IMR-90 (cell line): ENCODE measurements around the gene AWAT1. TPM values are rescaled to one million over a fixed set of nuclear protein-coding genes. Genes with fewer than 3 reads are reported as not detected.

Source experiments
- ATAC-seq: fragments of 200-7000 bp; cut with Tn5 transposase; 2 replicates; pipeline ENCODE4 v1.9.1; 2020; ENCODE audit warnings: low read depth, mild to moderate bottlenecking, moderate library complexity
- BruUV-seq: library from RNA; stranded (reverse); fragments of 400-500 nt; replicated peaks from 2 replicates; lab custom pipeline; 2021; lab: Mats Ljungman, UMichigan
- CTCF ChIA-PET: fragments of 300-600 bp; formaldehyde crosslinking; extraction: SDS; loops from one replicate; lab custom pipeline; 2021; ENCODE audit warnings: antibody characterized with exemption; lab: Yijun Ruan, JAX
- POLR2A ChIA-PET: fragments of 300-600 bp; sonication (Branson Sonifier 250); formaldehyde crosslinking; loops from one replicate; lab custom pipeline; 2022; ENCODE audit warnings: antibody characterized with exemption; ENCODE audit not compliant: unreplicated experiment; lab: Charles Lee
- DNase-seq: peaks from one replicate; pipeline ENCODE4 v3.0.0; 2013
- H2AFZ ChIP-seq: replicated peaks from 2 replicates; pipeline ENCODE3; 2013; ENCODE audit warnings: low read length, mild to moderate bottlenecking; ENCODE audit not compliant: poor library complexity
- H2AK5ac ChIP-seq: 2 replicates; pipeline ENCODE4 v1.6.1; 2013; ENCODE audit warnings: low read depth, low read length, inconsistent platforms
- H2AK9ac ChIP-seq: replicated peaks from 2 replicates; pipeline ENCODE3; 2013; ENCODE audit warnings: mild to moderate bottlenecking, low read depth, low read length, moderate library complexity; ENCODE audit not compliant: poor library complexity
- H2BK120ac ChIP-seq: 2 replicates; pipeline ENCODE4 v1.6.1; 2013; ENCODE audit warnings: low read depth, low read length, inconsistent platforms
- H2BK15ac ChIP-seq: 3 replicates; pipeline ENCODE4 v1.6.1; 2013; ENCODE audit warnings: low read depth, low read length, inconsistent platforms
- H2BK20ac ChIP-seq: 2 replicates; pipeline ENCODE4 v1.6.1; 2013; ENCODE audit warnings: low read depth, mild to moderate bottlenecking, inconsistent platforms, low read length, moderate library complexity
- H2BK5ac ChIP-seq: 2 replicates; pipeline ENCODE4 v1.6.1; 2013; ENCODE audit warnings: mild to moderate bottlenecking, low read depth, low read length, inconsistent platforms; ENCODE audit not compliant: poor library complexity, severe bottlenecking
- H3K14ac ChIP-seq: replicated peaks from 2 replicates; pipeline ENCODE4 v1.6.1; 2013; ENCODE audit warnings: low read depth, low read length, inconsistent platforms
- H3K18ac ChIP-seq: 2 replicates; pipeline ENCODE4 v1.6.1; 2013; ENCODE audit warnings: low read depth, low read length, control low read depth
- H3K23ac ChIP-seq: 2 replicates; pipeline ENCODE4 v1.6.1; 2013; ENCODE audit warnings: low read depth, low read length, inconsistent platforms
- H3K27ac ChIP-seq: 2 replicates; pipeline ENCODE4 v1.5.1; 2013; ENCODE audit warnings: mild to moderate bottlenecking, control low read depth, low read length; ENCODE audit not compliant: insufficient read depth
- H3K27me3 ChIP-seq: 2 replicates; pipeline ENCODE4 v1.6.1; 2013; ENCODE audit warnings: low read length; ENCODE audit not compliant: control insufficient read depth, insufficient read depth
- H3K36me3 ChIP-seq: 2 replicates; pipeline ENCODE4 v1.6.1; 2013; ENCODE audit warnings: low read length, mixed read lengths; ENCODE audit not compliant: control insufficient read depth, insufficient read depth
- H3K4ac ChIP-seq: 2 replicates; pipeline ENCODE4 v1.6.1; 2013; ENCODE audit warnings: low read depth, low read length, inconsistent platforms
- H3K4me1 ChIP-seq: 2 replicates; pipeline ENCODE4 v1.6.1; 2013; ENCODE audit warnings: low read length, mixed read lengths; ENCODE audit not compliant: control insufficient read depth, insufficient read depth
- H3K4me2 ChIP-seq: 2 replicates; pipeline ENCODE4 v1.6.1; 2013; ENCODE audit warnings: low read depth, mild to moderate bottlenecking, control low read depth, low read length, moderate library complexity
- H3K4me3 ChIP-seq: 2 replicates; pipeline ENCODE4 v1.5.1; 2013; ENCODE audit warnings: low read depth, mild to moderate bottlenecking, control low read depth, low read length, moderate library complexity; ENCODE audit not compliant: insufficient read depth
- H3K56ac ChIP-seq: 2 replicates; pipeline ENCODE4 v1.6.1; 2013; ENCODE audit warnings: low read length, inconsistent platforms; ENCODE audit not compliant: insufficient read depth; ENCODE audit errors: extremely low read depth
- H3K79me1 ChIP-seq, 2 experiments: 2 replicates each; pipeline ENCODE4 v1.6.1; 2013; ENCODE audit warnings: low read length in 2 of 2, inconsistent platforms in 1 of 2, low read depth in 1 of 2
- H3K9ac ChIP-seq: 2 replicates; pipeline ENCODE4 v1.6.1; 2013; ENCODE audit warnings: low read depth, low read length, control low read depth
- H3K9me1 ChIP-seq: 2 replicates; pipeline ENCODE4 v1.6.1; 2013; ENCODE audit warnings: low read length, inconsistent platforms; ENCODE audit not compliant: insufficient read depth
- H3K9me3 ChIP-seq: 2 replicates; pipeline ENCODE4 v1.6.1; 2013; ENCODE audit warnings: low read length; ENCODE audit not compliant: control insufficient read depth, insufficient read depth
- H4K20me1 ChIP-seq: 2 replicates; pipeline ENCODE4 v1.6.1; 2013; ENCODE audit warnings: low read length, inconsistent platforms; ENCODE audit not compliant: insufficient read depth
- H4K5ac ChIP-seq: 2 replicates; pipeline ENCODE4 v1.6.1; 2013; ENCODE audit warnings: mild to moderate bottlenecking, low read depth, low read length, control low read depth
- H4K8ac ChIP-seq, 2 experiments: 2 replicates each; pipeline ENCODE4 v1.6.1; 2013; ENCODE audit warnings: low read depth in 2 of 2, low read length in 2 of 2, control low read depth in 1 of 2, inconsistent platforms in 1 of 2
- H4K91ac ChIP-seq: 2 replicates; pipeline ENCODE4 v1.6.1; 2013; ENCODE audit warnings: low read depth, low read length, inconsistent platforms; ENCODE audit not compliant: insufficient read depth
- CTCF ChIP-seq: conservative IDR thresholded peaks from 2 replicates; pipeline ENCODE4 v1.5.1; 2012; ENCODE audit warnings: mild to moderate bottlenecking, low read depth, low read length, improper control_type of control experiment
- ELK1 ChIP-seq: fragments of 150-350 bp; IDR thresholded peaks from 2 replicates; pipeline ENCODE4 v1.6.1; 2016; ENCODE audit warnings: low read depth, mild to moderate bottlenecking, low read length, moderate library complexity, borderline replicate concordance
- FOS ChIP-seq: fragments of 150-350 bp; IDR thresholded peaks from 2 replicates; pipeline ENCODE4 v1.6.1; 2016; ENCODE audit warnings: low read depth, low read length
- WGBS, 2 experiments: methylation state at CpG; one replicate each; pipeline versions ENCODE4 v1.1.5 to v1.1.7; 2013; ENCODE audit warnings: missing lambda C conversion rate in 2 of 2; ENCODE audit not compliant: insufficient read length in 1 of 2; ENCODE audit errors: extremely low coverage in 2 of 2; 5-methylcytosine and 5-hydroxymethylcytosine counted together
- dilution Hi-C: fragments of 300-500 bp; cut with HindIII; formaldehyde crosslinking; loops from one replicate; pipeline ENCODE4 v1.14.3; 2018; ENCODE audit warnings: low sequenced_read_pairs; ENCODE audit not compliant: unreplicated experiment
- in situ Hi-C: fragments of 300-500 bp; cut with MboI; formaldehyde crosslinking; loops from 3 replicates; pipeline ENCODE4 v1.14.3; 2019; ENCODE audit warnings: low sequenced_read_pairs, inconsistent platforms, mixed read lengths
- intact Hi-C: fragments of 100-400 bp; cut with micrococcal nuclease; formaldehyde crosslinking; loops from 2 replicates; pipeline ENCODE4 v1.10.0; 2022
- polyA plus RNA-seq, 3 experiments: library from polyadenylated mRNA; depleted of rRNA; stranded (reverse); fragments of >200 nt; gene quantifications; 2 replicates each; pipeline ENCODE4 v1.2.3, GENCODE V29; 2012; ENCODE audit warnings: low replicate concordance in 1 of 3
- total RNA-seq: library from RNA; depleted of rRNA; stranded (reverse); fragments of >200 nt; gene quantifications from 2 replicates; pipeline ENCODE4 v1.2.3, GENCODE V29; 2012

The AWAT1 gene
- total and polyA plus RNA-seq, 2 of the 4 experiments (the other 2 are of a cell fraction), result not detected

- Histone ChIP-seq H2AK5ac (no peak overlapping the region), H3K9ac (no peak overlapping the region), H3K9me3 (no peaks in the 10 kb centered on the region), H2BK120ac (no peak overlapping the region), H3K4me3 (no peak overlapping the region), H2BK5ac (no peak overlapping the region), H3K18ac (no peak overlapping the region), H3K27ac (no peak overlapping the region), H2AK9ac (no peak overlapping the region), H4K5ac (no peak overlapping the region), H4K8ac (no peak overlapping the region), H3K4me2 (no peak overlapping the region), H3K23ac (no peak overlapping the region), H2AFZ (no peak overlapping the region), H3K4me1 (no peaks in the 10 kb centered on the region), H4K20me1 (no peaks in the 10 kb centered on the region), H3K56ac (no peak overlapping the region), H3K36me3 (no peaks in the 10 kb centered on the region), H3K4ac (no peak overlapping the region), H3K9me1 (no peaks in the 10 kb centered on the region), H2BK15ac (no peak overlapping the region), H4K91ac (no peak overlapping the region), H3K79me1 (no peaks in the 10 kb centered on the region), H3K27me3 (peaks cover 4% of the 10 kb centered on the region), H3K14ac (no peak overlapping the region), H2BK20ac (no peak overlapping the region)
- no CpG with 5 or more reads among the region's 2 CpGs for WGBS, 2 experiments
- CTCF ChIA-PET, result no interaction called here
- POLR2A ChIA-PET, result no interaction called here
- dilution Hi-C loops (no loop called here), in situ Hi-C loops (no loop called here), intact Hi-C loops (no loop called here)
- DNase-seq (no peak), ATAC-seq (no peak)
- TF ChIP-seq CTCF, result no peak
- TF ChIP-seq ELK1, result no peak
- no peak for TF ChIP-seq FOS
- BruUV-seq, result no TSS peak
These were observed 12.8 kb downstream of the AWAT1 start for GRCh38 chrX:70247252-70247651.
